IPS-NIHi11 (cell line): ENCODE results near the gene EME2.
A peak's percentile ranks its signal among the peaks of the same experiment; 100 is the strongest.
"Not testable (repeated sequence)": the region's sequence is repeated elsewhere in the genome, so short reads cannot be mapped to it uniquely, and the experiment has no call there.

Experiments used
- DNase-seq: peaks from one replicate; pipeline ENCODE4 v3.0.0; 2012; ENCODE audit warnings: mixed read lengths, low spot score

Gene EME2

GRCh38 chr16:1791256-1791942, 18.8 kb downstream of the EME2 start:
- no peak for DNase-seq

- no peak for DNase-seq
These were observed 19.6 kb downstream of the EME2 start for GRCh38 chr16:1791943-1792812.

- DNase-seq, result no peak
These were observed 20.4 kb downstream of the EME2 start for GRCh38 chr16:1792836-1793577.

- DNase-seq, result no peak
These were observed 21.1 kb downstream of the EME2 start, which contains the start of gene IGFALS for GRCh38 chr16:1793578-1794220. TSS of gene IGFALS (minus strand) at chr16:1793705. CDS start at chr16:1793652, 53 bp downstream.

GRCh38 chr16:1794221-1794871, 21.7 kb downstream of the EME2 start:
- DNase-seq, result no peak

- DNase-seq, result no peak
These were observed 22.5 kb downstream of the EME2 start for GRCh38 chr16:1794908-1795666.

- not testable (repeated sequence) for DNase-seq
These were observed 26.7 kb downstream of the EME2 start for GRCh38 chr16:1799263-1799662.

- DNase-seq, result no peak
These were observed 28.1 kb downstream of the EME2 start for GRCh38 chr16:1800701-1801100.

GRCh38 chr16:1807626-1808025, 35.0 kb downstream of the EME2 start:
- no peak for DNase-seq

- DNase-seq, result no peak
These were observed 36.1 kb downstream of the EME2 start for GRCh38 chr16:1808691-1809090.

GRCh38 chr16:1809281-1809801, 36.7 kb downstream of the EME2 start:
- peak; percentile 82 for DNase-seq

- DNase-seq, result no peak
These were observed 37.5 kb downstream of the EME2 start for GRCh38 chr16:1810106-1810505.

GRCh38 chr16:1810536-1810935, 37.9 kb downstream of the EME2 start:
- no peak for DNase-seq

GRCh38 chr16:1812732-1813163, 40.1 kb downstream of the EME2 start:
- peak; percentile 80 for DNase-seq

- DNase-seq, result no peak
These were observed 42.9 kb downstream of the EME2 start for GRCh38 chr16:1815461-1815860.

GRCh38 chr16:1816396-1817275, 44.0 kb downstream of the EME2 start:
- no peak for DNase-seq

GRCh38 chr16:1817276-1817589, 44.6 kb downstream of the EME2 start:
- DNase-seq, result no peak

GRCh38 chr16:1817716-1818115, 45.1 kb downstream of the EME2 start:
- no peak for DNase-seq

GRCh38 chr16:1818204-1818872, 45.7 kb downstream of the EME2 start:
- no peak for DNase-seq
